Epithelial cell of esophagus (primary cell): Measurements from ENCODE around the gene CDH6.

Source experiments
- DNase-seq: peaks from one replicate; pipeline ENCODE4 v3.0.0; 2010; ENCODE audit warnings: low read depth
- H3K4me3 ChIP-seq: 2 replicates; pipeline ENCODE4 v1.5.1; 2011; ENCODE audit warnings: mild to moderate bottlenecking, low read length, control low read depth
- CTCF ChIP-seq: IDR thresholded peaks from 2 replicates; pipeline ENCODE4 v1.5.1; 2011; ENCODE audit warnings: low read depth, mild to moderate bottlenecking, low read length, control low read depth, inconsistent platforms; ENCODE audit not compliant: insufficient read depth; ENCODE audit errors: missing control alignments

CDH6 gene

DNA sequence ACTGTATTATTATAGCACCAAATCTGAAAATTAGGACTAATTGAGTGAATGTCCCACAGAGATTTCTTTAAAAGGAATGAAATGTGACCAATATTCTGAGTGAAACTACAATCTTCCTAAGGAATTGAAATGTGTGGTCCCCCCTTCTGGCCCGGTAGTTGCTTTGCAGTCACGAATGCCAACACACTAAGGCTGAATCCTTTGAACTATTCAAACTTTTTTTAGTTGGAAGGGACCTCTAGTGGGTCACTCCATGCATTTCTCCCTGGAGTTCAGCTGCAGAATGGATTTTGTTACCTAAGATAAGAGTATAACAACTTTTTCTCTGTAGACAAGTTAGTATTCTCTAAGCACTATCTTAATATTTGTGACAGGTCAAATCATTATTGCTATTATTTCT, 2.8 kb downstream of the CDH6 start:
- no peak for DNase-seq
- TF ChIP-seq CTCF: no peak
- no peak overlapping the region for H3K4me3 ChIP-seq

- no peak for TF ChIP-seq CTCF
- no peak overlapping the region for H3K4me3 ChIP-seq
- DNase-seq: no peak
These were observed 3.7 kb downstream of the CDH6 start for GRCh38 chr5:31197183-31197582.

DNA sequence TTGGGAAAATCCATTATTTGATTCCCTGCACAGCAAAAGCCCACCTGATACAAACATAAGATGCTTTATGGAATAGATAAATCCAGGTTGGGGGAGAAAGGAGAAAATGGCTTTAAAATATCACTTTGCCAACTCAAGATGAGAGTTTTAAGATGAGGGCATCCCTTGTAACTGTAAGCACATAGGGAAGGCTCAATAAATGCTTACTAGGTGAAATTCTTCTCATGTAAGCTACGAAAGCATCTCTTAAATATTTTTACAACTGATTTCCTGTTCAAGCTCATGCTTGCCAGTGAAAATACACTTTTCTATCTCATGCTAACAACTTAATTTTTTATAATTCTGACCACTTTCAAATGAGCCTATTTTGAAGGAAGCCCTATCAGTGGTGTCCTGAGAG, 11.5 kb downstream of the CDH6 start:
- H3K4me3 ChIP-seq: no peak overlapping the region
- no peak for DNase-seq
- TF ChIP-seq CTCF: no peak

- DNase-seq: no peak
- no peak overlapping the region for H3K4me3 ChIP-seq
- no peak for TF ChIP-seq CTCF
These were observed 14.6 kb downstream of the CDH6 start for GRCh38 chr5:31208043-31208442.

GRCh38 chr5:31209334-31209733, 15.8 kb downstream of the CDH6 start:
- TF ChIP-seq CTCF: no peak
- H3K4me3 ChIP-seq: no peak overlapping the region
- DNase-seq: no peak

- no peak for DNase-seq
- no peak overlapping the region for H3K4me3 ChIP-seq
- TF ChIP-seq CTCF: no peak
These were observed 17.6 kb downstream of the CDH6 start for GRCh38 chr5:31211098-31211497.

DNA sequence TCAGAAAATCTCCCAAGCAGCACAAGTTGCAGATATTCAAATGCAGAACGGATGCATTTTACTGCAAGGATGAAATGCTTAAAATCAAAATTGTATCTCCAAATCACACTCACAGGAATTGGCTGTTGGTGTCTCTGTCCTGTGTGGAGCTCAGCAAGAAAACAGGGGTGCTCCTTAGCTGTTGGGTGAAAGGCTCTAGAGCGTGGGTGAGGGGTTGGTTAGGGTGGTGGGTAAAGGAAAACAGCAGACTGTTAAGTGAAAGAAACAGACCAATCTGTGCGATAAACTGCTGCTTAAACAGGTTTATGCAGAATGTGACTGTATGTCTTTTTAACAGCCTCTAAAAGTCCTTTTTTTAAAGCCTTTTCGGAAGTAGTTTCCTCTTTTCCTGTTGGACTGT, 19.8 kb downstream of the CDH6 start:
- no peak for DNase-seq
- TF ChIP-seq CTCF: no peak
- H3K4me3 ChIP-seq: no peak overlapping the region
